HG03280 (cell line): ENCODE measurements around the gene AKR1E2.

Experiments
- ATAC-seq: cut with Tn5 transposase; IDR thresholded peaks from one replicate; pipeline ENCODE4 v1.9.1; 2021; ENCODE audit warnings: mild to moderate bottlenecking, moderate library complexity; ENCODE audit not compliant: unreplicated experiment

AKR1E2 gene

GRCh38 chr10:4825868-4826791 is at the start of gene AKR1E2:
TSS of gene AKR1E2 (plus strand) at chr10:4826207. CDS start at chr10:4826325, 118 bp downstream.
- no peak for ATAC-seq

- no peak for ATAC-seq
Observed at GRCh38 chr10:4776234-4776638, 49.8 kb upstream of the AKR1E2 start.

DNA sequence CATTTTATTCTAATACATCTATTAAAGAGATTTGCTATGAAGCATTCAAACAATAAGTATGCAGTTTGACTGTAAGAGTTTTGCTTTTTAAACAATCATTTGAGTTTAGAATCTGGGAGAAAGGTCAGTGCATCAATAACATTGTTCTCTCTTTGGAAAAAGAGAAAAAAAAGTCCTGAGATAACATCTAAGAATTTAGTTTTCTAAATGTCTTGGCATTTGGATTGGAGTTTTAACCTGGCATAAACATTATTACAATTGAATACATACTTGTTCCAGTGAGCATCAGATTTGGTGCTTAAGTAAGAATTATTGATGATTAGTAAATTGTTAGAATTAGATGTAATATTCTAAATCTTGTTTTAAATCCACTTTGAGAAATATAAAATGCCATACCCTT is 47.2 kb upstream of the AKR1E2 start:
- no peak for ATAC-seq

- ATAC-seq: no peak
Observed at GRCh38 chr10:4780091-4780490, 45.9 kb upstream of the AKR1E2 start.

GRCh38 chr10:4780782-4781181 is 45.2 kb upstream of the AKR1E2 start:
- no peak for ATAC-seq

DNA sequence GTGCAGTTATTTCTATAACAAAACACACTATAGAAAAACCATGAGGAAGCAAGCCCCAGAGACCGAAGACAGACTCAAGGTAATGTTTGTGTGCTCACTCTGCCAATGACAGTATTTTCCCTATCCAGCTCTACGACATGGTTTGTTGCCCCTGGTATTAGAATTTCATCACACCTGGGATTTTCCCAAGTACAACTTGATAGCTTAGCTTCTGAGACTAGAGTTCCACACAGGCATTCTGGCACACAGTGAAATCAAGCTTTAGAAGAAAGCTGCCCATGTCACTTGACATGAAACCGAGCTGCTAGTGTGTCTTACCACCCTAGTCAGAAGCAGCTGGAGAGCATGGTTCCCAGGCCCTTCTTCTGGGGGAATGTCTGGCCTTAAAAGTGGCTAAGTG is 44.1 kb upstream of the AKR1E2 start:
- ATAC-seq: no peak

DNA sequence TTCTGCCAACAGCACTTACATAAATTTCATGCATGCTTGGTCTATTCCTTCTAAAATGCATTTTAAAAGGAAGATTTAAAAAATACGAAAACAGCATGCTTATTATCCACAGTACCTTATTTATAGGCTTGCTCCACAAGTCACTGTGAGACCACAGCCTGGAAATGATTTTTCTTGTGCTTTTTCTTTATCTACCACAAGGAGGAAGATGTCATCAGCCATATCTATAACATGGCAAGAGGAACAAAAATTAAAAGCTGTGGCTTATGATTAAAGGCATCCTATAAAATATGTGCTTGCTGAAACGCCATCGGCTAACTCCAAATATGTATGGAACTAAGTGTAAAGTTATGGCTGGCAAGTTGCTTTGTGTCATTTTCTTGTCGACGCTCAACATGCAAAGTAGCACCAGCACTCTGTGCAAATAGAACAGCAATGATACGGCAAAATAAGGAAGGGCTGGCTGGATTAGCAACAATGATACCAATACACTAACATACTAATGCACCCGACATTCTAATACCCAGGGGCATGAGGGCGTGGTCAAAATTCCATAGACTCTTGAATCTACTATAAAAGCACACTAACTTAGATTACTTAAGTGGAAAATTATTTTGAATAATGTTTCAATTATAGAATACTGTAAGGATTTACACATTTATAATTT is 41.2 kb upstream of the AKR1E2 start:
- no peak for ATAC-seq

DNA sequence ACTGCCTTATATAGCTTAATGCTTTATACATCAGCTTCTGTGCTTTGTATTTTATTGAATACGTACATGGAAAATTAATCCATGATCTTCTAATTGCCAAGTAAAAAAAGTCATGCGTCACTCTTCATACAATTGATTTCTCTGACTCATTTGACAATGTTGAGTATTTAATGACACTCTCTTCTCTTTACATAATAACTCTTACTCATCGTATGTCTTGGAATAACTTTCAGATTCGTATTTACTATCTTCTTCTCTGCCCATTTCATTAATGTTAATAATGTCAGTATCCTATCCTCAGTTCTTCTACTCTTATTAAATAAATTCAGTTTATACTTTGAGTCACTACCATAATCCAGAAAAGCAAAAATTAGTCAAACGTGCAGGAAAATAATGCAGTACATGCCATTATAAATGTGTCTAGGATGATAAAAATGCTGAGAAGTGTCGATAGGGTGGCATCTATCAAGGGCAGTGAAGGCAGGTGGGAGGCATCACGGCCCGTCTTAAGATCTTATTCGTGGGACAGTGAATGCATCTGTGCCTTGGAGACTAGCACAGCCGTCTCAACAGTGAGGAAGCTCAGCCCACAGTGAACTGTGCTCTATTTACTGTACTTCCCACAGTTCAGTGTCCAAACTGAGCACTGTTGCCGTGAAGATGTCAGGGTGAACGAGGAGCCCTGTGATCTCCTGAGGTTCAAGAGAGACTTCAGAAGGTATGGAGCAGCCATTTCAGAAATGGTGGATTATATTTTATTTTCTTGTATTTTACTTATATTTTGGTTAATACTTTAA is 39.8 kb upstream of the AKR1E2 start:
- no peak for ATAC-seq

GRCh38 chr10:4790045-4790444 is 36.0 kb upstream of the AKR1E2 start:
- ATAC-seq: no peak

GRCh38 chr10:4790922-4791321 is 35.1 kb upstream of the AKR1E2 start:
- no peak for ATAC-seq

- no peak for ATAC-seq
Observed at GRCh38 chr10:4792381-4792780, 33.6 kb upstream of the AKR1E2 start.

DNA sequence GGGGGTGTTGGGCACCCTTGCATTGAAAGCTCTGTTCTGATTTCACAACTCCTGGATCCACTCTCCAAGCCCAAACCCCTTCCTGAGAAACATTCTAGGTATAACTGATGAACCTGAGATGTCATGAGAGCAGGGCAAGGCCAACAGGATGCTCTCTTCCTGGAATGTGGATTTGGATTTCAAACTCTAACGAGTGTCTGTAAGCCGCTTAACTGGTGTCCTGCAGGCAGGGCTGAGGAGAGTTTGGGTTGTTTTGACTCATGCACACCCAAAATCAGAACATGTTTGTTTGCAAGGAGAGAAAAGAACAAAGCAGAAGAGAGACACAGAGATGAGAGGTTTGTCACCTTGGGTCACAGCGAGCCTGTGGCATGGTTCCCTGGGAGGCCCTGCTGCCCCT is 24.6 kb upstream of the AKR1E2 start:
- ATAC-seq: no peak

DNA sequence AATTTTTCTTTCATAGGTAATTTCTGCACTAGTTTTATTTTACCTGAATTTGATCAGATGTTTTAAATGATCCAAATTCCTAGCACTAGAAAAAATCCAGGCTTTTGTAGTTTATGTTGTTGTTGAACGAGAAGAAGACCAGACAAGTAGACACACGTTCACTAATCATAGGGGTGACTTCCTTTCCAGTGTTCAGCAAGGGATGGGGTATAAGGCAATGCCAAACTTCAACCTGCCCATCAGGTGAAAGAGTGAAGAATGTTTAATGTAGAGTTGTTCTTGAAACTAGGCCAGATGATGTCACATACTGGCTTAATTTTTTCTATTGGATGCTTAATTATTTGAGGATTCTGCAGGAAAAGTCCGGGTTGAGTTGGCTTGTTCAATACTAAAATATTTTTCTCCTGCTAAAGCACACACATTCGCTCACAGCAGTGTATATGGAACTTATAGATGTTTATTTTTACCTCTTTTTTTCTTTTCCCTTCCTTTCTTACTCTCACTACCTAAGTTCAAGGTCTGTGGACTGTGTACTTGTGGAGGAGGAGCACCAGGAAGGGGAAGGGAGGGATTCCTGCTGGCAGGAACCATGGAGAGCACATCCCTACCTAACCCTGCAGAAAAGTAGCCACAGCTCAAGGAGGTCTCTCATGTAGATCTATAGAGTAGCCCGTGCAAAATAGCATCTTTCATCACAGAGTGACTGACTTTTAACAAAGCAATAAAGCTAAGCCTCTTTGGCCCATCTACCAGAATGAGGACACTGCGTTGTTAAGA is 23.1 kb upstream of the AKR1E2 start:
- no peak for ATAC-seq

DNA sequence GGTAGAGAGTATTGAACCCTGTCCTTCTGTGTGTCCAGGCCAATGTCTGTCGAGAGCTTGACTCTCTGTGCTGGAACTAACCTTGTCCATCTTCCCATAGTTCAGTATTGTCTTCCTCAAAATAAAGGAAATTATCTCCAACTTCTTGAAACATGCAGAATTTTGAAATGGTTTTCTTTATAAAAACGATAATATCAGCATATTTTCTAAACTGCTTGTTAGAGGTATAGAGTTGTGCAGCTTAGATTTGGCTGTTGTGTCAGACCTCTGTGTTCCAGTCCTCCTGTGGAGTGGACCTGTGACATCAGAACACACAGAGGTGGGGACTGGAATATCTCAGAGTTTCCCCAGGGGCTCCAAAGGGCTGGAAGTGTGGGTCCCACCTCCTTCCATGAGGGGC is 22.2 kb upstream of the AKR1E2 start:
- no peak for ATAC-seq

- no peak for ATAC-seq
Observed at GRCh38 chr10:4804465-4804864, 21.5 kb upstream of the AKR1E2 start.

- no peak for ATAC-seq
Observed at GRCh38 chr10:4806534-4806933, 19.5 kb upstream of the AKR1E2 start.

DNA sequence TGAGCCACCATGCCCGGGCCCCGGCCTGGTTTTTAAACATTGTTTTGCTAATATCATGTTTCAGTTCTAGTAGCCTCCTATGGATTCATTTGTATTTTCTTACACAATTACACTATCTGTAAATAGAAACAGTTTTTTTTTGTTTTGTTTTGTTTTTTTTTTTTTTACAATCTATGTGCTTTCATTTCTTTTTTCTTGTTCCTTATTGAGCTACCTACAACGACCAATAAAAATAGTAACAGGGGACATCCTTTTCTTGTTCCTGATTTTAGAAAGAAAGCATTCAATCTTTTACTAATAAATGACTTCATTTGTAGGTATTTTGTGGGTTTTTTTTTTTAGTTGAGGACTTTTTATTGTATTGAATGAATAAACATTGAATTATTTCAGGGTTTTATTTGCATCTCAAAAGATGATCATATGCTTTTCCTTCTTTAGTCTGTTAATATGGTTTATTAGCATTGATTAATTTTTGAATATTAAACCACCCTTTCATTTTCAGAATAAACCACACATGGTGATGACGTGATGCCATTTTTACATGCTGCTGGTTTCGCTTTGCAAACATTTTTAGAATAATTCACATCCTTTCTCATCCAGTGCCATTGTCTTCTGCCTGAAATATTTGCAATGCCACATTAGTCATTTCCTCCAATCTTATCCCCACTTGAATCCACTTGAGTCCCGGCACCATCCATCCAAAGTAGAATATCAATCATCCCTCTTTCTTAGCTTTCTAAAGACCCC is 18.1 kb upstream of the AKR1E2 start:
- no peak for ATAC-seq

DNA sequence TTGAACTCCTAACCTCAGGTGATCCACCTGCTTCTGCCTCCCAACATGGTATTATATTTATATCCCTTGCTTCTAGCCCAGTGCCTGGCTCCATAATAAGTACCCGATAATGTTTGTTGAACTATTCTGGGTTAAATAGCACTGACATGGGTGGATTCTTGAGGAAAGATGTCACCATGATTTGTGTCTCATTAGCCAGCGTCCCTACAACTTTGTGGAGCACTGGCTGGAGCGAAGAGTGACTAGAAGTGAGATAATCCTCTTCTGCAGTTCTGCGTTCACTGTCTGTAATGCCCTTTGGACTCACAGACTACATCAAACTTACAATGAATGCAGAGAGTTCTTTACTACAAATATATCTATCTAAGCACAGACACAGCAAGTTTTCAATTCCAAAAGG is 16.9 kb upstream of the AKR1E2 start:
- ATAC-seq: no peak

GRCh38 chr10:4810092-4810491 is 15.9 kb upstream of the AKR1E2 start:
- no peak for ATAC-seq

DNA sequence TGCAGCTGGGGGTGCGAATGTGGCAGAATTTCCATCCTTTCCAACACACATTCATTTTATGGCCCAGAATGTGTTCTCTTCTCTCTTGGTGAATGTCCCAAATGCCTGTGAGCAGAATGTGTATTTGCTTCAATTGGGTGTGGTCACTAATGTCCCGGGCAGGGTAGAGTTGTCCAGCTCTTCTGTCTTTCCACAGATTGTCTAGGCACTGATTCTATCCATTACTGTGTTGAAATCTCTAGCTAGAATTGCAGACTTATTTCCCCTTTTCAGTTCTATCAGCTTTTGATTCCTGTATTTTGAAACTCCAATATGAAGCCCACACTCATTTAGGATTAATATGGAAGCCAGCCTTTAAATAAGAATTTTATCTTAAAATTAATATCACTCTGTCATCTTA is 14.0 kb upstream of the AKR1E2 start:
- ATAC-seq: no peak
